Stomach (tissue), 4 donors: ENCODE data around the gene CYP4F11.

Experiments used
- POLR2AphosphoS5 ChIP-seq, 3 donors: sonication (generic); formaldehyde crosslinking; IDR thresholded peaks; one replicate each; pipeline ENCODE4 v1.6.1; 2016; ENCODE audit warnings: antibody characterized with exemption in 3 of 3
- TF ChIP-seq, protein P1 (sequence below), 7 experiments: fragments of 450-650 bp in 4 of 7; fragments of 200-600 bp in 3 of 7; sonication (generic) in 3 of 7; IDR thresholded peaks; one replicate each; pipeline ENCODE4 v1.5.1; 2016 to 2019; ENCODE audit warnings: antibody characterized with exemption in 7 of 7, control low read depth in 2 of 7, mild to moderate bottlenecking in 1 of 7

DNA sequence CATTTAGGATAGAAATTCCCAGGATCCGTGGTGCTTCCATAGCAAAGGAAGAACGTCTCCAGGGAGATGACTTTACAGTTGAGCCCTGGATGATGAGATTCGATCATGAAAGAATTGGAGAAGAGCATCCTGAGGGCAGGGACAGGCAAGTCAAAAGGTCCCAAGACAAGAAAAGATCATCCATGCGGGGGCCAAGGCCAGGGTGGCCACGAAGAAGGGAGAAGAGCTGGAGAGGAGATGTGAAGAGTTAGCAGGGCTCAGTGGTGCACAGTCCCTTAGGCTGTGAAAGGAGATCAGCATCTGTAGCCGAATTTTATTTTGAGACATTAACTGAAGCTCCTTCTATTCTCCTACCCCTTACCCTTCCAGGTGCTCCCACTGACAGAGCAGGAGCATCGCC is 43.4 kb upstream of the CYP4F11 start:
- TF ChIP-seq POLR2AphosphoS5 (IDR thresholded peaks at IDR 0.05): no peak
- TF ChIP-seq, protein P1, sequence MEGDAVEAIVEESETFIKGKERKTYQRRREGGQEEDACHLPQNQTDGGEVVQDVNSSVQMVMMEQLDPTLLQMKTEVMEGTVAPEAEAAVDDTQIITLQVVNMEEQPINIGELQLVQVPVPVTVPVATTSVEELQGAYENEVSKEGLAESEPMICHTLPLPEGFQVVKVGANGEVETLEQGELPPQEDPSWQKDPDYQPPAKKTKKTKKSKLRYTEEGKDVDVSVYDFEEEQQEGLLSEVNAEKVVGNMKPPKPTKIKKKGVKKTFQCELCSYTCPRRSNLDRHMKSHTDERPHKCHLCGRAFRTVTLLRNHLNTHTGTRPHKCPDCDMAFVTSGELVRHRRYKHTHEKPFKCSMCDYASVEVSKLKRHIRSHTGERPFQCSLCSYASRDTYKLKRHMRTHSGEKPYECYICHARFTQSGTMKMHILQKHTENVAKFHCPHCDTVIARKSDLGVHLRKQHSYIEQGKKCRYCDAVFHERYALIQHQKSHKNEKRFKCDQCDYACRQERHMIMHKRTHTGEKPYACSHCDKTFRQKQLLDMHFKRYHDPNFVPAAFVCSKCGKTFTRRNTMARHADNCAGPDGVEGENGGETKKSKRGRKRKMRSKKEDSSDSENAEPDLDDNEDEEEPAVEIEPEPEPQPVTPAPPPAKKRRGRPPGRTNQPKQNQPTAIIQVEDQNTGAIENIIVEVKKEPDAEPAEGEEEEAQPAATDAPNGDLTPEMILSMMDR (IDR thresholded peaks at IDR 0.05): no peak
